ENCODE measurements around the gene TTLL9.
"Not testable (repeated sequence)": the region's sequence is repeated elsewhere in the genome, so short reads cannot be mapped to it uniquely, and the experiment has no call there.

The TTLL9 gene

DNA sequence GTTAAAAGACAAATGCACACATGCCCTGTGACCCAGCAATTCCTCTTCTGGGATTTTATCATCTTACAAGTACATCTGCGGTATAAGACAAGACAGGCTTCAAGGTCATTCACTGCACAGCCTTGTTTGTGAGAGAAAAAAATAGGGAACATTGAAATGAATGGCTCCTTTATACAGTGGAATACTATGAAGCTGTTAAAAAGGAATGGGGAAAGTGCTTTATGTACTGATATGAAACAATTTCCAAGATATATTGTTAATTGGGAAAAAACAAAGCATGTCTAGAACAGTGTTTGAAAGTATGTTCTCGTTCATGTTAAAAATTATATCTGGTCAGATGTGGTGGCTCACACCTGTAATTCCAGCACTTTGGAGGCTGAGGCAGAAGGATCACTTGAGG, 56.1 kb downstream of the TTLL9 start:
- no peaks in the 10 kb centered on the region for H3K4me1 ChIP-seq (ENCODE audit: insufficient read depth, low read length)
- H3K27ac ChIP-seq (ENCODE audit: low read depth, low read length) = no peak overlapping the region
- no peaks in the 10 kb centered on the region for H3K36me3 ChIP-seq (ENCODE audit: insufficient read depth, low read length)
- H3K9ac ChIP-seq (ENCODE audit: low read length) = no peak overlapping the region
- H3K27me3 ChIP-seq (ENCODE audit: control insufficient read depth in 1 of 2, insufficient read depth in 2 of 2, low read length in 2 of 2) = peaks cover 0 to 7% of the 10 kb centered on the region in 2 donors
- no peaks in the 10 kb centered on the region for H3K9me3 ChIP-seq (ENCODE audit: low read length)
- H3K4me3 ChIP-seq (ENCODE audit: low read depth in 1 of 2, low read length in 2 of 2) = no peak overlapping the region

DNA sequence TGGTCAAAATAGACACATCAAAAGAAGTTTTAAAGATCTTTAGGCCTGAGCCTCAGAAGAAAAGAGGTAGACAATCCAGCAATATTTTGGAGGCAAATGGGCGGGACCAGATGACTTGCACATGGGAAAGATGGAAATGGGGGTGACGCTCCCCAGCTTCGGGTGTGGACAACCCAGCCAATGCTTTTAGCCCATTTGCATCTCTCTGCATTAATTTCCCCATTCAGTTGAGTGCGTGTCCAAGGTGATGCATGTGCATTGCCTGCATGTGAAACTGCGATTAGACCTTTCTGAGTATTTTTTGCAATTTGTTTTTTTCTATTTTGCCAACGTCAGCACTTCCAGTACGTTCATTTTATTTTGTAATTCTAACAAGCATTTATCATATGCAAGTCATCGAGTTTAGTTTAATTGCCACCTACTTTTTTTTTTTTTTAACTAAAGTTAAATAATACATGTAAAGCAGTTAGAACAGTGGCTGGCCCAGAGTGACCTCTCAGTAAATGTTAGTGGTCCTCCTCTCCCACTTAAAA, 57.3 kb downstream of the TTLL9 start:
- Histone ChIP-seq H3K36me3 (ENCODE audit: insufficient read depth, low read length) (no peaks in the 10 kb centered on the region), H3K27me3 (ENCODE audit: control insufficient read depth in 1 of 2, insufficient read depth in 2 of 2, low read length in 2 of 2) (peaks cover 0 to 7% of the 10 kb centered on the region in 2 donors), H3K27ac (ENCODE audit: low read depth, low read length) (no peak overlapping the region), H3K4me1 (ENCODE audit: insufficient read depth, low read length) (no peaks in the 10 kb centered on the region), H3K9me3 (ENCODE audit: low read length) (no peaks in the 10 kb centered on the region), H3K4me3 (ENCODE audit: low read depth in 1 of 2, low read length in 2 of 2) (no peak overlapping the region), H3K9ac (ENCODE audit: low read length) (no peak overlapping the region)

GRCh38 chr20:31929631-31930030, 59.2 kb downstream of the TTLL9 start:
- H3K36me3 ChIP-seq (ENCODE audit: insufficient read depth, low read length); H3K9me3 ChIP-seq (ENCODE audit: low read length); H3K27ac ChIP-seq (ENCODE audit: low read depth, low read length); H3K4me3 ChIP-seq (ENCODE audit: low read depth in 1 of 2, low read length in 2 of 2); H3K9ac ChIP-seq (ENCODE audit: low read length); H3K4me1 ChIP-seq (ENCODE audit: insufficient read depth, low read length); H3K27me3 ChIP-seq (ENCODE audit: control insufficient read depth in 1 of 2, insufficient read depth in 2 of 2, low read length in 2 of 2): not testable (repeated sequence)

DNA sequence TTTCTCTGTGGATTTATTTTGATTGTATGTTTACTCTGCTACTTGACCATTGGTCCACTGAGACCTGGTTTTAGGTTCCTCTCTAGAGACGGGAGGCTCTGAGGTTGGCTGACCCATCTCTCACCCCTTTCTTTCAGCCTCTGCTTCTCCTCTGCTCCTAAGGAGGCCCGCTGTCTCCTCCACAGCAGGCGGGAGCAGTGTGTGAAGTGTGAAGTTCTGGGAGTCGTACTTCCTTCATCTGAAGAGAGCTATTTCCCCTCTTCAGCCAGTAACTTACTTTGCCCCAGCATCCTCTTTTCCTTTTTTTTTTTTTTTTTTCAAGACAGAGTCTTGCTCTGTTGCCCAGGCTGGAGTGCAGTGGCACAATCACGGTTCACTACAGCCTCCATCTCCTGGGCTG, 60.3 kb downstream of the TTLL9 start:
- Histone ChIP-seq H3K4me1 (ENCODE audit: insufficient read depth, low read length) (no peaks in the 10 kb centered on the region), H3K36me3 (ENCODE audit: insufficient read depth, low read length) (no peaks in the 10 kb centered on the region), H3K4me3 (ENCODE audit: low read depth in 1 of 2, low read length in 2 of 2) (no peak overlapping the region), H3K9ac (ENCODE audit: low read length) (no peak overlapping the region), H3K27ac (ENCODE audit: low read depth, low read length) (no peak overlapping the region), H3K27me3 (ENCODE audit: control insufficient read depth in 1 of 2, insufficient read depth in 2 of 2, low read length in 2 of 2) (no peaks in the 10 kb centered on the region), H3K9me3 (ENCODE audit: low read length) (no peaks in the 10 kb centered on the region)

DNA sequence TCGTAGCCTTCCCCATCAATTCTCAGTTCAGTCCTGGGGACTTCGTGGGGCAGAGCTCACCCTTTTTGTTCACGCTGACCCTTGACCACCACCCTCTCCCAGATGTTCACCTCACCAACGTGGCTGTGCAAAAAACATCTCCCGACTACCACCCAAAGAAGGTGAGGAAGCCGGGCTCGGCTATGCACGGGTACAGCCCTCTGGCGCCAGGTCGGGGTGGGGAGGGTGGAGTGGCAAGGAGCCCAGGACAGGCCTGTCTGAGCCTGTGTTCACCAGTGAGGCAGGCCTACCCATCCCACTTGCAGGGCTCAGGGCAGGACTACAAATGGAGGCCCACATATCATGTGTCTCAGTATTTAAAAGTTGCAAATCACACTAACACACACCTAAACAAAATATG, 63.3 kb downstream of the TTLL9 start:
- H3K9me3 ChIP-seq (ENCODE audit: low read length) = no peaks in the 10 kb centered on the region
- no peak overlapping the region for H3K9ac ChIP-seq (ENCODE audit: low read length)
- no peaks in the 10 kb centered on the region for H3K36me3 ChIP-seq (ENCODE audit: insufficient read depth, low read length)
- H3K4me1 ChIP-seq (ENCODE audit: insufficient read depth, low read length) = no peaks in the 10 kb centered on the region
- no peak overlapping the region for H3K27ac ChIP-seq (ENCODE audit: low read depth, low read length)
- no peak overlapping the region for H3K4me3 ChIP-seq (ENCODE audit: low read depth in 1 of 2, low read length in 2 of 2)
- no peaks in the 10 kb centered on the region for H3K27me3 ChIP-seq (ENCODE audit: control insufficient read depth in 1 of 2, insufficient read depth in 2 of 2, low read length in 2 of 2)

- no peaks in the 10 kb centered on the region for H3K4me1 ChIP-seq (ENCODE audit: insufficient read depth, low read length)
- no peaks in the 10 kb centered on the region for H3K9me3 ChIP-seq (ENCODE audit: low read length)
- no peak overlapping the region for H3K9ac ChIP-seq (ENCODE audit: low read length)
- H3K27me3 ChIP-seq (ENCODE audit: control insufficient read depth in 1 of 2, insufficient read depth in 2 of 2, low read length in 2 of 2) = no peaks in the 10 kb centered on the region
- no peak overlapping the region for H3K27ac ChIP-seq (ENCODE audit: low read depth, low read length)
- H3K4me3 ChIP-seq (ENCODE audit: low read depth in 1 of 2, low read length in 2 of 2) = no peak overlapping the region
- no peaks in the 10 kb centered on the region for H3K36me3 ChIP-seq (ENCODE audit: insufficient read depth, low read length)
Observed at GRCh38 chr20:31934491-31934890, 64.1 kb downstream of the TTLL9 start.

DNA sequence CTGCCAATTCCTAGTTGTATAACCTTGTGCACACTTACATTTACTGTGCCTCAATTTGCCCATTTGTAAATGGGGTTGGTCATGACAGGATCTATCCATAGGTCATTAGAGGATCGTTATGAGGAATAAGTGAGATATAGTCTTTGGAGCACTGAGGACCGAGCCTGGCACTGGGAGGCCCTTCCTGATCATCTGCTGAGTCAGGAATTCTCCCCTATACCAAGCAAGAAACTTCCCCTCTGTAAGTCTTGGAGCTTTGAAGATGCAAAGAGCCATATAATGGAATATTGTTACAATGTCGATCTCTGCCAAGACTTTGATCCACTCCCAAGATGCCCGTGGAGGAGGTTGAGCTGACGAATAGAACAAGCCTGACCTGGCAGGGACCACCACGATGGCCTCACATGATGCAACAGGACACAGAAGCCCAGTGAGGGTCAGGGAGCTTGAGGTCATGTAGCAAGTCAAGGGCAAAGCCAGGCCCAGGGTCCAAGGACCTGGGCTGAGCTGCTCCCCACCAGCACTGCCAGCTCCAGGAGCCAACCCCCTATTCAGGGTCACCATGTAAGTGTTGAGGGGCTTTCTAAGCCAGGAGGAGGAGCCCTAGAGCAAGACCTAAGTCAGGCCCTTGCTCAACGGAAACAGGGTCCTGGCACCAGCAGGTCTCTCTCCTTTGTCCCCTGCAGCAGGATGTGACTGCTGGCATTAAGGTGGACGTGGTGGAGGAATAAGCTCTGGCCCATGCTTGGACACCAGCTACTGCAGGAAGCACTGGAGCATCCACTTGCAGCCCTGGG, 64.7 kb downstream of the TTLL9 start:
- no peaks in the 10 kb centered on the region for H3K4me1 ChIP-seq (ENCODE audit: insufficient read depth, low read length)
- no peaks in the 10 kb centered on the region for H3K36me3 ChIP-seq (ENCODE audit: insufficient read depth, low read length)
- no peak overlapping the region for H3K9ac ChIP-seq (ENCODE audit: low read length)
- no peak overlapping the region for H3K27ac ChIP-seq (ENCODE audit: low read depth, low read length)
- H3K9me3 ChIP-seq (ENCODE audit: low read length) = no peaks in the 10 kb centered on the region
- H3K27me3 ChIP-seq (ENCODE audit: control insufficient read depth in 1 of 2, insufficient read depth in 2 of 2, low read length in 2 of 2) = no peaks in the 10 kb centered on the region
- H3K4me3 ChIP-seq (ENCODE audit: low read depth in 1 of 2, low read length in 2 of 2) = no peak overlapping the region

GRCh38 chr20:31936420-31936819, 66.0 kb downstream of the TTLL9 start:
- H3K27ac ChIP-seq (ENCODE audit: low read depth, low read length) = no peak overlapping the region
- H3K4me3 ChIP-seq (ENCODE audit: low read depth in 1 of 2, low read length in 2 of 2) = no peak overlapping the region
- no peaks in the 10 kb centered on the region for H3K36me3 ChIP-seq (ENCODE audit: insufficient read depth, low read length)
- H3K27me3 ChIP-seq (ENCODE audit: control insufficient read depth in 1 of 2, insufficient read depth in 2 of 2, low read length in 2 of 2) = no peaks in the 10 kb centered on the region
- no peak overlapping the region for H3K9ac ChIP-seq (ENCODE audit: low read length)
- no peaks in the 10 kb centered on the region for H3K4me1 ChIP-seq (ENCODE audit: insufficient read depth, low read length)
- no peaks in the 10 kb centered on the region for H3K9me3 ChIP-seq (ENCODE audit: low read length)

- Histone ChIP-seq H3K27me3 (ENCODE audit: control insufficient read depth in 1 of 2, insufficient read depth in 2 of 2, low read length in 2 of 2) (no peaks in the 10 kb centered on the region), H3K36me3 (ENCODE audit: insufficient read depth, low read length) (no peaks in the 10 kb centered on the region), H3K4me1 (ENCODE audit: insufficient read depth, low read length) (peaks cover 3% of the 10 kb centered on the region), H3K27ac (ENCODE audit: low read depth, low read length) (no peak overlapping the region), H3K9ac (ENCODE audit: low read length) (no peak overlapping the region), H3K4me3 (ENCODE audit: low read depth in 1 of 2, low read length in 2 of 2) (no peak overlapping the region), H3K9me3 (ENCODE audit: low read length) (no peaks in the 10 kb centered on the region)
Observed at GRCh38 chr20:31937820-31938219, 67.4 kb downstream of the TTLL9 start.

- Histone ChIP-seq H3K4me1 (ENCODE audit: insufficient read depth, low read length) (peaks cover 17% of the 10 kb centered on the region), H3K9ac (ENCODE audit: low read length) (no peak overlapping the region), H3K27ac (ENCODE audit: low read depth, low read length) (no peak overlapping the region)
Observed at GRCh38 chr20:31939661-31940060, 69.2 kb downstream of the TTLL9 start.

DNA sequence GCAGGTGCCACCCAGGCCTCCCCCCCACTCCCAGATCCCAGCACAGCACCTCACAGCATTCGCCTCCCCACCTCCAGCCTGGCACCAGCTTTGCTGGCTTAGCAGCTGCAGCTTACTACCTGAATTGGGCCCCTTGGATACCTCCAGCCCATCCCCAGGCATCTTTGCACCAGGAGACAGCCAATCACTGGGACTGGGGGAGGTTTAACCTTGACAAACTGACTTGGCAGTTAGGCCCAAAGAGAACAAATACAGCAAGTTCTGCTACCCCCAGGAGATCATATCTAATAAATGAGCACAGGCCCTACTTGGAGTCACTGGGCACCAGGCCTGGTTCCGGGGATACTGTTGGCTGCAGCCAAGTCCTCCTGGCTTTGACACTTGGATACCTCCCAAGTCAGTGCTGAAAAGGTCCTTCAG, 72.6 kb downstream of the TTLL9 start:
- Histone ChIP-seq H3K27ac (ENCODE audit: low read depth, low read length) (no peak overlapping the region), H3K36me3 (ENCODE audit: insufficient read depth, low read length) (peaks cover 42% of the 10 kb centered on the region), H3K4me1 (ENCODE audit: insufficient read depth, low read length) (peaks cover 17% of the 10 kb centered on the region), H3K9ac (ENCODE audit: low read length) (no peak overlapping the region), H3K27me3 (ENCODE audit: control insufficient read depth in 1 of 2, insufficient read depth in 2 of 2, low read length in 2 of 2) (no peaks in the 10 kb centered on the region), H3K4me3 (ENCODE audit: low read depth in 1 of 2, low read length in 2 of 2) (no peak overlapping the region), H3K9me3 (ENCODE audit: low read length) (no peaks in the 10 kb centered on the region)

More at GRCh38 chr20:31939661-31940060, 69.2 kb downstream of the TTLL9 start:
- H3K9me3 ChIP-seq (ENCODE audit: low read length) = no peaks in the 10 kb centered on the region
- H3K4me3 ChIP-seq (ENCODE audit: low read depth in 1 of 2, low read length in 2 of 2) = no peak overlapping the region
- H3K36me3 ChIP-seq (ENCODE audit: insufficient read depth, low read length) = peaks cover 8% of the 10 kb centered on the region
- no peaks in the 10 kb centered on the region for H3K27me3 ChIP-seq (ENCODE audit: control insufficient read depth in 1 of 2, insufficient read depth in 2 of 2, low read length in 2 of 2)

GRCh38 chr20:31945319-31945718, 74.9 kb downstream of the TTLL9 start:
- no peak overlapping the region for H3K9ac ChIP-seq (ENCODE audit: low read length)
- H3K36me3 ChIP-seq (ENCODE audit: insufficient read depth, low read length) = peaks cover 53% of the 10 kb centered on the region
- H3K9me3 ChIP-seq (ENCODE audit: low read length) = no peaks in the 10 kb centered on the region
- no peaks in the 10 kb centered on the region for H3K27me3 ChIP-seq (ENCODE audit: control insufficient read depth in 1 of 2, insufficient read depth in 2 of 2, low read length in 2 of 2)
- no peak overlapping the region for H3K27ac ChIP-seq (ENCODE audit: low read depth, low read length)
- H3K4me1 ChIP-seq (ENCODE audit: insufficient read depth, low read length) = peaks cover 23% of the 10 kb centered on the region
- H3K4me3 ChIP-seq (ENCODE audit: low read depth in 1 of 2, low read length in 2 of 2) = no peak overlapping the region

Data from muscle layer of colon (tissue), 2 donors.